ENCODE data around the gene FYB2.

FYB2 gene

GRCh38 chr1:56799605-56800400 lies 19.4 kb downstream of the FYB2 start:
- Mint-ChIP-seq H3K4me1 (no peaks in the 10 kb centered on the region), H3K9me3 (no peaks in the 10 kb centered on the region), H3K27ac (no peak overlapping the region), H3K27me3 (ENCODE audit: low read depth) (peaks cover 4% of the 10 kb centered on the region), H3K4me3 (no peak overlapping the region), H3K36me3 (ENCODE audit: low read depth) (no peaks in the 10 kb centered on the region)
- TF ChIP-seq CTCF (IDR thresholded peaks at IDR 0.05; ENCODE audit: unreplicated experiment in 3 of 3) = no peak

GRCh38 chr1:56798053-56798471 lies 21.1 kb downstream of the FYB2 start:
- H3K27me3 Mint-ChIP-seq (ENCODE audit: low read depth) = peaks cover 8% of the 10 kb centered on the region
- H3K36me3 Mint-ChIP-seq (ENCODE audit: low read depth) = no peaks in the 10 kb centered on the region
- TF ChIP-seq CTCF (IDR thresholded peaks at IDR 0.05; ENCODE audit: unreplicated experiment in 3 of 3) = no peak
- no peak overlapping the region for H3K4me3 Mint-ChIP-seq
- no peaks in the 10 kb centered on the region for H3K9me3 Mint-ChIP-seq
- no peaks in the 10 kb centered on the region for H3K4me1 Mint-ChIP-seq
- H3K27ac Mint-ChIP-seq = no peak overlapping the region

- no peaks in the 10 kb centered on the region for H3K4me1 Mint-ChIP-seq
- no peaks in the 10 kb centered on the region for H3K9me3 Mint-ChIP-seq
- no peak for TF ChIP-seq CTCF (IDR thresholded peaks at IDR 0.05; ENCODE audit: unreplicated experiment in 3 of 3)
- H3K4me3 Mint-ChIP-seq = no peak overlapping the region
- H3K36me3 Mint-ChIP-seq (ENCODE audit: low read depth) = no peaks in the 10 kb centered on the region
- no peak overlapping the region for H3K27ac Mint-ChIP-seq
- peaks cover 8% of the 10 kb centered on the region for H3K27me3 Mint-ChIP-seq (ENCODE audit: low read depth)
These were observed 22.0 kb downstream of the FYB2 start for GRCh38 chr1:56797065-56797685.

- Mint-ChIP-seq H3K4me3 (no peak overlapping the region), H3K4me1 (no peaks in the 10 kb centered on the region), H3K27ac (no peak overlapping the region), H3K27me3 (ENCODE audit: low read depth) (peaks cover 12% of the 10 kb centered on the region), H3K9me3 (no peaks in the 10 kb centered on the region), H3K36me3 (ENCODE audit: low read depth) (no peaks in the 10 kb centered on the region)
- no peak for TF ChIP-seq CTCF (IDR thresholded peaks at IDR 0.05; ENCODE audit: unreplicated experiment in 3 of 3)
These were observed 23.3 kb downstream of the FYB2 start for GRCh38 chr1:56795870-56796269.

- no peaks in the 10 kb centered on the region for H3K36me3 Mint-ChIP-seq (ENCODE audit: low read depth)
- H3K27ac Mint-ChIP-seq = no peak overlapping the region
- no peak overlapping the region for H3K4me3 Mint-ChIP-seq
- H3K27me3 Mint-ChIP-seq (ENCODE audit: low read depth) = peaks cover 8% of the 10 kb centered on the region
- no peaks in the 10 kb centered on the region for H3K9me3 Mint-ChIP-seq
- TF ChIP-seq CTCF (IDR thresholded peaks at IDR 0.05; ENCODE audit: unreplicated experiment in 3 of 3) = no peak
- peaks cover 20% of the 10 kb centered on the region for H3K4me1 Mint-ChIP-seq
These were observed 29.2 kb downstream of the FYB2 start for GRCh38 chr1:56790036-56790435.
